ENCODE data around the gene USP5.

The USP5 gene

DNA sequence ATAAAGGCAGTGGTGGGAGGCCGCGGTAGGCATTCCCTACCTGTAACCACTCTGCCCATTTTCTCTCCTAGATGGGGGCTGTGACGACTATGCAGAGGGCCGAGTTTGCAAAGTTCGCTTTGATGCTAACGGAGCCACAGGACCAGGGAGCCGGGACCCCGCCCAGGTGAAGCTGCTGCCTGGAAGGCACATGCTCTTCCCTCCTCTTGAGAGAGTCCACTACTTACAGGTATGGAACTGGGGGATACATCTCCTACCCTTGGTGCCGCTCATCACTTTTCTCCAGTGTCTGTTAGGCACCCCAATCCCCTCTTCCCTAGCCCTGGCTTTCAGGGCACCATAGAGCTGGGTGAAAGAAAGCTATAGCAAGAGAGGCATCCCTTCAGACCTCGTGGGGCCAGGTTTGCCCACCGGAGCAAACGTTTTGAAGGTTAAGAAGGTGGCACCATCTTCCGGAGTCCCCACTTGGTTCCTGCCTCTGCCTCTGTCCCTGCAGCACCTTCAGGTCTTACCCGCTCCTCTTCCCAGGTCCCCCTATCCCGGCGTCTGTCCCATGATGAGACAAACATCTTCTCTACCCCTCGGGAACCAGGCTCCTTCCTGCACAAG, 25.7 kb upstream of the USP5 start:
- no peak for DNase-seq (ENCODE audit: low spot score)

DNA sequence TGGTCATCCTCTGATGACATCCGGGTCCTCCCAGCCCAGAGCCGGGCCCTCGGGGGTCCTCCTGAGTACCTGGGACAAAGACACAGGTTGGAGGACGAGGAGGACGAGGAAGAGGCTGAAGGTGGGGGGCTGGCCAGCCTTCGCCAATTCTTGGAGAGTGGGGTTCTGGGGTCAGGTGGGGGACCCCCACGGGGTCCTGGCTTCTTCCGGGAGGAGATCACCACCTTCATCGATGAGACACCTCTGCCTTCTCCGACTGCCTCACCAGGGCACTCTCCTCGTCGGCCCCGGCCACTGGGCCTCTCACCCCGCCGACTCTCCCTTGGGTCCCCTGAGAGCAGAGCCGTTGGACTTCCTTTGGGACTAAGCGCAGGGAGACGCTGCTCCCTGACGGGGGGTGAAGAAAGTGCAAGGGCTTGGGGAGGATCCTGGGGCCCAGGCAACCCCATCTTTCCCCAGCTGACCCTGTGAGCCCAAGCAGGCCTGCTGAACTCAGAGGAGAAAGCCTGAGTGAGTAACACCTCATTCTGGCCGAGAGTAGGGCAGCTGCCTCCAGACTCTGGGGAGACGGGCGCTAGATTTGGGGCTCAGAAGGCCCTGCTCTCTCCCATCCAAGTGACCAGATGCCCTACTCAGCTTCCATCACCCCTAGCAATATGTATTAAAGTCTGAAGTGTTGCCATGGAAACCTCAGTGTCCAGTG, 25.1 kb upstream of the USP5 start:
- DNase-seq (ENCODE audit: low spot score) = no peak

GRCh38 chr12:6827437-6827911, 24.5 kb upstream of the USP5 start:
- DNase-seq (ENCODE audit: low spot score) = peak; percentile 52

DNA sequence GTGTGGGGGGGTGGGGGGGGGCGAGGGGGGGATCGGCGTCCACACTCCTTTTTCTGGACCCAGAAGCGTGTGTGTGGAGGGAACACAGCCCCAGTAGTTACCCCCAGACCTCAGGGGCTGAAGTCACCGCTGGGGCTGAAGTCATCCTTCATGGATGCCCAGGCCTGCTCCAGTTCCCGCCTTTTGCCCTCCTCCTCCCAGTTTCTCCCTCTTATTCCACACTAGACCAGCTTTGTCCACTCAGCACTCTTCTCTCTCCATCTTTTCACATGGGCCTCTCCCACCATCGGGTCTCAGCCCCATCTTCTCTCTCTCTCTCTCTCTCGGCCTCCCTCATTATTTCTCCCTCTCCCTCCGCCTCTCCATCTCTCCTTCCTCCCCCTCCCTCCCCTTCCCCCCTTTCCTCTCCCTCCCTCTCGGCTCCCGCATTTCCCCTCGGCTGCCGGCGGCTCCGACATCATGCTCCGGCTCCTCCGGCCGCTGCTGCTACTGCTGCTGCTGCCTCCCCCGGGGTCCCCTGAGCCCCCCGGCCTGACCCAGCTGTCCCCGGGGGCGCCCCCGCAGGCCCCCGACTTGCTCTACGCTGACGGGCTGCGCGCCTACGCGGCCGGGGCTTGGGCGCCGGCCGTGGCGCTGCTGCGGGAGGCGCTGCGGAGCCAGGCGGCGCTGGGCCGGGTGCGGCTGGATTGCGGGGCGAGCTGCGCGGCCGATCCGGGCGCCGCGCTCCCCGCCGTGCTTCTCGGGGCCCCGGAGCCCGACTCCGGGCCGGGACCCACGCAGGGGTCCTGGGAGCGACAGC, 23.8 kb upstream of the USP5 start, which contains the start of gene P3H3:
Gene P3H3 (plus strand): TSS at position 426 of the 799 bp plus-strand sequence. CDS start 34 bp downstream, at position 460.
- DNase-seq (ENCODE audit: low spot score) = peak; percentile 22

- DNase-seq (ENCODE audit: low spot score) = no peak
Measured at GRCh38 chr12:6828781-6829535, 23.0 kb upstream of the USP5 start.

DNA sequence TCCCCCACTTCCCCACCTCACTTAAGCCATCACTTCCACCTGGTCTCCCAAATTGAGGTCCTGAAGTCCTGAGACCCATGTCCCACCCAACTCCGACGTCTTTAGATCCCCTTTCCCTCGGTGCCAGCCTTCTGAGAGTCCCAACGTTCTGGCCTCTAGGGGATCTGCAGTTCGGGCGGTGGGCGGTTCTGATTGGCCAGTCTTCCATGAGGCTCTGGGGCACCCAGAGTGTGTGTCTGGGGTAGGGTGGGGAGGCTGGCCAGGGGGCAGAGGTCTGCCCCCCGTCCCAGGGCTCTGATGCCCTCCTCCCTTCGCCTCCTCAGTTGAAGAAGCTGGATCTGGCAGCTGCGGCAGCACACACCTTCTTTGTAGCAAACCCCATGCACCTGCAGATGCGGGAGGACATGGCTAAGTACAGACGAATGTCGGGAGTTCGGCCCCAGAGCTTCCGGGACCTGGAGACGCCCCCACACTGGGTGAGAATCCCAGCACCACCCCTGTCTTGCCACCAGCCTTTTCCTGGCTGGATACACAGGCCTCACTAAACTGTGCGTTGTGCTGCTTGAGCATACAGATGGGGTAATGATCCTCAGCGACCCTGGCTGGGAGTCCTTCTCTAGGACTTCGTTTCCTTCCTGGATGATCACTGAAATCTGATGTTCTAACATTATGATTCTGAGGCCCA, 22.3 kb upstream of the USP5 start:
- no peak for DNase-seq (ENCODE audit: low spot score)

DNA sequence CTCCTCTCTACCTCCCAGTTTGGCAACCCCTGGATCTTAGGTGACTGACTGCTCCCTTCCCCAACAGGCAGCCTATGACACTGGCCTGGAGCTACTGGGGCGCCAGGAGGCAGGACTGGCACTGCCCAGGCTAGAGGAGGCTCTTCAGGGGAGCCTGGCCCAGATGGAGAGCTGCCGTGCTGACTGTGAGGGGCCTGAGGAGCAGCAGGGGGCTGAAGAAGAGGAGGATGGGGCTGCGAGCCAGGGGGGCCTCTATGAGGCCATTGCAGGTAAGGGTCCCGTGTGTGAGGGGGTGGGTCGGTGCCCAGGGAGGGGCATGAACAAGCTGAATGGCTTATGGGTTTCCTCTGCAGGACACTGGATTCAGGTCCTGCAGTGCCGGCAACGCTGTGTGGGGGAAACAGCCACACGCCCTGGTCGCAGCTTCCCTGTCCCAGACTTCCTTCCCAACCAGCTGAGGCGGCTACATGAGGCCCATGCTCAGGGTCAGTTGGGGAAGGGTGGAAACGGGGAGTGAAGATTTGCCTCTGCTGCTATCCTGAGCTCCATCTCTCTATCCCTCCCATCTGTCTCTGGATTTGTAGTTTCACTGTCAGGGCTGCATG, 21.6 kb upstream of the USP5 start:
- no peak for DNase-seq (ENCODE audit: low spot score)

GRCh38 chr12:6830999-6831398, 21.0 kb upstream of the USP5 start:
- DNase-seq (ENCODE audit: low spot score) = no peak

DNA sequence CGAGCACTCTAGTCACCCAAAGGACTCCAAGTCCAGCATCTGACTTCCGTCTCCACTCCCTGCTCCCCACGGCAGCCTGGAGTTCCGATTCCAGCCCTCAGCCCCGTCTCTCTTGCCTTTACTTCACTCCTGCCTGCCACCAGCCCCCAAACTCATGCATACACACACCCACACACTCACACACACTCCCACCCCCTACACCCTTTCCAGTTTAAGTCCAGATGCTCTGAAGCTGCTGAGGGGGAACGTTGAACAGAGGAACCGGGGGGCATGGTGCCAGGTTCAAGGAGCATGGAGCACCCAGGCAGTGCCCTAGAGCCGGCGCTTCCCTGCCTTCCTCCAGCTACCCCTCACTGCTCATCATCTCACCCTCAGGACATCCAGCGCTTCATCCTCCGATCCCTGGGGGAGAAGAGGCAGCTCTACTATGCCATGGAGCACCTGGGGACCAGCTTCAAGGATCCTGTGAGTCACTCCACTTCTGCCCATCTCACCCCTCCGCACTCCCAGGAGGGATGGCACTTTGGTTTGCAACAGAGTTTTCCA, 20.4 kb upstream of the USP5 start:
- DNase-seq (ENCODE audit: low spot score) = no peak

DNA sequence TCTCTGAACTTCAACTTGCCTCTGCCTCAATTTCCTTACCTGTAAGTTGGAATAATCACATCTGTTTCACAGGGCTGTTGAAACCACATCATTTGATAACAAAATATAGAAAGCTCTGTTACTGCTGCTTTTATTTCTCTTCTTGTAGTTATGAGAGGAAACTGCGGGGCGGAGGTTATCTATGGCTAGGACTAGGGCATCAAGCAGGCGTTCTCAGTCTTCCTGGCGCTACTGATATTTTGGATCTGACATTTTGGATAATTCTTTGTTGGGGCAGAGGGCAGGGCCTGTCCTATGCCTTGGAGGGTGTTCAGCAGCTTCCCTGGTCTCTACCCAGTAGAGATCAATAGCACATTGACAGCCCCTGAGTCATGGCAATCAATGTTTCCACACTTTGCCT, 19.8 kb upstream of the USP5 start:
- DNase-seq (ENCODE audit: low spot score) = no peak

DNA sequence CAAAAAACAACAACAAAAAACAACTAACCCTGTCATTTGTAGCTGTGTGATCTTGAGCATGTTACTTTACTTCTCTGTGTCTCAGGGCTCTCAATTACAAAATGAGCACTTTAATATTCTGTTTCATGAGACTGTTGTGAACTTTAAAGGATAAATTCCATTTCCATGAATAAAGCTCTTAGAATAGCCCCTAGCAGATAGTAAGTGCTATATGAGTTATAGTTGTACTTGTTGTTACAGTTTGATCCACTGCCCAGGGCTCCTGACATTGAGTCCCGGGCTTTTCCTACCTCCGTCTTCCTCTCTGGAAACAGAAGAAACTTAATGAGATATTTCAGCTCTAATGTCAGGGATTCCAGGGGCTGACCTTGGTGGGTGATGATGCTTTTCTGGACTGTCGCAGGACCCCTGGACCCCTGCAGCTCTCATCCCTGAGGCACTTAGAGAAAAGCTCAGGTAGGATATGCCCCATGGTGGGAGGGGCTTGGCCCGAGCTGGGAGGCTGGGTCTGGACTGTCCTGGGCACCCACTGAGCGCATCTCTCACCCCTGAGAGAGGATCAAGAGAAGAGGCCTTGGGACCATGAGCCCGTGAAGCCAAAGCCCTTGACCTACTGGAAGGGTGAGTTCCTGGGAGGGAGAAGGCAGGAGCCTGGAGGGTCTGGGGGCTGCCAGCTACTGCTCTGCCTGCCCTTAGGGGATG, 18.6 kb upstream of the USP5 start:
- no peak for DNase-seq (ENCODE audit: low spot score)

- DNase-seq (ENCODE audit: low spot score) = no peak
Measured at GRCh38 chr12:6834254-6834653, 17.7 kb upstream of the USP5 start.

GRCh38 chr12:6834873-6835272, 17.1 kb upstream of the USP5 start:
- DNase-seq (ENCODE audit: low spot score) = no peak

DNA sequence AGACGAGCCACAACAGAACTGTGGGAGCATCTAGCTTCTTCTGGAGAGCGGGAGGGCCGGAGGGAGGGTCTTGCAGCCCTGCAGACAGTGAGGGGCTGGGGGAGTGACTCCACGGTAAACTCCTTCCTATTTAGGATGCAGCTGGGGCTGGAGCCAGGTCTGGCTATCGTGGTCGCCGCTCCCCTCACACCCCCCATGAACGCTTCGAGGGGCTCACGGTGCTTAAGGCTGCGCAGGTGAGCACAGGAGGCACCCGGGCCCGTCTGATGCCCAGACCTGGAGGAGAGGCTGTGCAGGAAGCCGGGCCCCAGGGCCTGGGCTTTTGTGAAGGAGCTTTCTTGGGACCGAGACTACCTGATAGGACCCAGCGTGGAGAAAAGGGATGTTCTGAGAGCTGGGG, 15.1 kb upstream of the USP5 start:
- DNase-seq (ENCODE audit: low spot score) = no peak

- DNase-seq (ENCODE audit: low spot score) = no peak
Measured at GRCh38 chr12:6837370-6838060, 14.4 kb upstream of the USP5 start.

DNA sequence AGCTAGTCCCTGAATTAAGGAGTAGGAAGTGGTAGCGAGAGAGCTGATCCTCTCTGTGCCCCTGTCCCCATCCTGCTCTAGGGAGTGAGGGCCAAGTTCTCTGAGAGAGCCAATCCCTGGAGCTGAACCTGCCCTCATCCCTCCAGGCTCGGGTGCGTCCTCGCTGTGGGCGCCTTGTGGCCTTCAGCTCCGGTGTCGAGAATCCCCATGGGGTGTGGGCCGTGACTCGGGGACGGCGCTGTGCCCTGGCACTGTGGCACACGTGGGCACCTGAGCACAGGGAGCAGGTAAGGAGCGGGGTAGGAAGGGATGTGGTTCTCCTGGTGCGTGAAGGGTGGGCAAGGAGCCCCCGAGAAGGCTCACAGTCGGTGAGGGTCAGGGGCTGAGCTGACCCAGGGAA, 13.1 kb upstream of the USP5 start:
- DNase-seq (ENCODE audit: low spot score) = no peak

DNA sequence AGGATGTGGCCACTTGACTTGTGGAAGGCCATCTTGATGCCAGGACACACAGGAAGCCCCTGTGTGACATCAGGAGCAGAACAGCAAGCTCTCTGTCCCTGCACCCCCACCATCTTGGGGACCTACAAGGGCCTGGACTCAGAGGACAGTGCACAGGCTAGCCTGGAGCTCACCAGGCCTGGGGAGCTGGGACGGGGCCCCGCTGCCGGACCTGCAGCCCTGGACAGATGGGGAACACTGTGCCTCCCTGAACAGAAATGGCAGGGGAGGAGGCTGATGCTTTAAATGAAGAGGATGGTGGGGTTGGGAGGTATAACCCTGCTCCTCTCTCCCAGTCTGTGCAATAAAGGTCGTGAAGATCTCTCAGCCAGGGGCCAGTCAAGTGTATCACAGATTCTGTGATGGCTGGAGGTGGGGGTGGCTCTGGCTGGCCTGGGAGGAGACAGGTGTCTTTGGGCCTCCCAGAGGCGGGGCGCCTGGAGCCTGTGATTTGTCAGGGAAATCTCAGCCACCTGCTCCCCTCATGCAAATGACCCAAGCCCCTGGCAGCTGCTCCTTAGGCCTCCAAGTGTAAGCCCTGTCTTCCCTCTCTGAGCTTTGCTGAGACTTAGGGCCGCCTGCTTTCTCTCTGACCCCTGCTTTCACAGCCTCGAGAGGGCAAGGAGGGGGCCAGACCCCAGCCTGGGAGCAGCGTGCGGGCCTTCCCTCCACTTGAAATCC, 12.3 kb upstream of the USP5 start:
- no peak for DNase-seq (ENCODE audit: low spot score)

- no peak for DNase-seq (ENCODE audit: low spot score)
Measured at GRCh38 chr12:6840330-6840729, 11.6 kb upstream of the USP5 start.

Data from LoVo (cell line).